HG03378 (cell line): Measurements from ENCODE around the gene GNG7.
"Not testable (repeated sequence)": the region's sequence is repeated elsewhere in the genome, so short reads cannot be mapped to it uniquely, and the experiment has no call there.

Experiments used
- ATAC-seq: cut with Tn5 transposase; IDR thresholded peaks from one replicate; pipeline ENCODE4 v1.9.1; 2021; ENCODE audit warnings: mild to moderate bottlenecking, moderate library complexity; ENCODE audit not compliant: unreplicated experiment

Gene GNG7

DNA sequence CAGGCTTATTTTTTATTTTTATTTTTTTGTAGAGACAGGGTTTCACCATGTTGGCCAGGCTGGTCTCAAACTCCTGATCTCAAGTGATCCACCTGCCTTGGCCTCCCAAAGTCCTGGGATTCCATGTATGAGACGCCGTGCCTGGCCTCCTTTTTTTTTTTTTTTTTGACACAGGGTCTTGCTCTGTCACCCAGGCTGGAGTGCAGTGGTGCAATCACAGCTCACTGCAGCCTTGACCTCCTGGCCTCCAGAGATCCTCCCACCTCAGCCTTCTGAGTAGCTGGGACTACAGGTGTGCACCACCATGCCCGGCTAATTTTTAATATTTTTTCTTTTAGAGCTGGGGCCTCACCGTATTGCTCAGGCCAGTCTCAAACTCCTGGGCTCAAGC is 159.4 kb downstream of the GNG7 start:
- ATAC-seq = not testable (repeated sequence)

DNA sequence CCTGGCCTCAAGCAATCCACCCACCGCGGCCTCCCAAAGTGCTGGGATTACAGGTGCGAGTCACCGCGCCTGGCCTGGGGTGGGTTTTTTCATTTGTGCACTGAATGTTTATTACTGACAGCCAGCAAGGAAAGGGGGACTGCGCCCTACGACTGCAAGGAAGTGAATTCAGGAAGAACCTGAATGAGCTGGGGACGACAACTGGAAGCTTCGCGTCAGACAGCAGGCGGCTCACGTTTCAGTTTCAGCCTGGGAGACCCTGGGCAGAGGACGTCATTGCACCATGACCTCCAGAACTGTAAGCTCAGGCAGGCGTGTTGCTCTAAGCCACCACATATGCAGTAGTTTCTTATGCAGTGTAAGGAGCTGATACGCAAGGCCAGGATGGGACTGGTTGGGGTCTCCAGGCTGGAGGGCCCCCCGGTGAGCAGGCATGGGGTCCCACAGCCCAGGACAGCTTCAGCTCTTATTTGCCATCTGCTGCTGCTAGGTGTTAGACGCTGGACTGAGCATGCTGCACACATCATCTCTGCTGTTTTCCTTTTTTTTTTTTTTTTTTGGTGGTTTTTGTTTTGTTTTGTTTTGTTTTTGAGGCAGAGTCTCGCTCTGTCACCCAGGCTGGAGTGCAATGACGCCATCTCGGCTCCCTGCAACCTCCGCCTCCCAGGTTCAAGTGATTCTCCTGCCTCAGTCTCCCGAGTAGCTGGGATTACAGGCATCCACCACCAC is 160.0 kb downstream of the GNG7 start:
- no peak for ATAC-seq

DNA sequence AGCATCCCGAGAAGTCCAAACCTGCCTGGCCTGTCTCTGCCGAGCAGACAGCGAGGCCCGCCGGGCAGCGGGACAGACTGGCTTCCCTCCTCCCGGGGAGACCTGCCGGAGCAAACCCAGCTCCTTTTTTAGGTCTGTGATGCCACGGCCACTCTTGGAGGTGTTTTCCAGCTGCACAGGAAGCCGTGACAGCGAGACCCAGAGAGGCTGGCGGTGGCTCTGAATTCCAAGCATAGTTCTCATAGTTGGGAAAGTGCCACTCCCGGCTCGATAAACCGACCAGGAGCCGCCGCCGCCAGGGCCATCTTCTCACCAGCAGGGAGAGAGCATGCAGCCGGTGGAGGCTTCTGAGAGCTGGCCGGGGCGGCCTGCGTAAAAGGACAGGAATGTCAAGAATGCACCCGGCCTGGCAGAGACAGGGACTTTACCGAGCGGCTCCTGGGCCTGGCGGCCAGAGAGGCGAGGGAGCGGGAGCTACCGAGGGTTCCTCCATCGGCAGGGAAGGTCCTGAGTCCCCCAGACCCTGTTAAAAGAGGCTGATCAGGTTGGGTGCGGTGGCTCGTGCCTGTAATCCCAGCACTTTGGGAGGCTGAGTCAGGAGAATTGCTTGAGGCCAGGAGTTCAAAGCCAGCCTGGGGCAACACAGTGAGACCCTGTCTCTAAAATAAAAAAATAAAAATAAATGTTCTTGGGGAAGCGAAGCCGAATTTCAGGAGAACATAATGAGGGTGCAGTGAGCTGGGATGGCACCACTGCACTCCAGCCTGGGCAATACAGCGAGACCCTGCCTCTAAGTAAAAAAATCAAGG is 161.6 kb downstream of the GNG7 start:
- no peak for ATAC-seq

DNA sequence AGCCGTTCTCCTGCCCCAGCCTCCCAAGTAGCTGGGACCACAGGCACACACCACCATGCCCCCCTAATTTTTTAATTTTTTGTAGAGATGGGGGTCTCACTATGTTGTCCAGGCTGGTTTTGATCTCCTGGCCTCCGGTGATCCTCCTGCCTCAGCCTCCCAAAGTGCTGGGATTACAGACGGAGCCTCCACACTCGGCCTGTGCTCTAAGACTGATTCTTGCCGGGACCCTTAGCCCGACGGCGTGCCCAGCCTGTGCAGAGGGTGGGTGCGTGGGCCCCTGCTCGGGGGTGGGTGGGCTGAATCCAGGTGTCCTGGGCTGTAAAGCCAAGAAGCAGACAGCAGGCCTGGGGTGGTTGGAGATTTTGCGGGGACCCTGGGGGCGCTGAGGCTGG is 162.2 kb downstream of the GNG7 start:
- ATAC-seq = no peak

DNA sequence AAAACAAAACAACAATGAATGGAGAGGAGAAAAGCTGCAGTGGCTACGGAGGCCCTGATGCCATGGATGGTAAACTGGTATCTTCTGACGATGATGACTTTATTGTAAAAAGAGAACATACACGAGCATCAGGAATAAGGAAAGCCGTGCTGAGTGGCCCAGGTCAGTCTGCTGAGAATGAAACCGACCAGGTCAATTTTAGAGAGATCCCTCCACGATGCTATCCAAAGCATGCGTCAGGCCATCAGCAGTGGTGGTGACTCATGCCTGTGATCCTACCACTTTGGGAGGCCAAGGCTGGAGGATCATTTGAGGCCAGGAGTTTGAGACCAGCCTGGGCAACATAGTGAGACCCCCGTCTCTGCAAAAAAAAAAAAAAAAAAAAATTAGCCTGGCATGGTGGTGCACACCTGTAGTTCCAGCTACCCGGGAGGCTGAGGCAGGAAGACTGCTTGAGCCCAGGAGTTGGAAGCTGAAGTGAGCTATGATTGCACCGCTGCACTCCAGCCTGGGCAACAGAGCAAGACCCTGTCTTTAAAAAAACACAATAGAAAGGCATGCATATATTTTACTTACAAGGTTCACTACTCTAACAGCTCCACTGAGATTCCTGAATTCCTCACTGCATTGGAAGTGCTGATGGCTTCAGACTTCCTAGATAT is 164.3 kb downstream of the GNG7 start:
- no peak for ATAC-seq

DNA sequence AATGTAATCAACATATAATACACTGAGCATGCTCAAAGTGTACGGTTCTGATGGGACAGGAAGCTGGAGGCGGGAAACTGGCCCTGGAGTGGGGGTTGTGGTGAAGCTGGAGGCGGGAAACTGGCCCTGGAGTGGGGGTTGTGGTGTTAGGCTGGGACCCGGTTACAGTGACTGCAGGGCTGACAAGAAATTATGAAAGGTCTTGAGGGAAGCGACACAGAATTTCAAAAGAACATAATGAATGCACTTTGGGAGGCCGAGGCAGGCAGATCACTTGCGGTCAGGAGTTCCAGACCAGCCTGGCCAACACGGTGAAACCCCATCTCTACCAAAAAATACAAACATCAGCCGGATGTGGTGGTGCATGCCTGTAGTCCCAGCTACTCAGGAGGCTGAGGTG is 164.9 kb downstream of the GNG7 start:
- ATAC-seq = not testable (repeated sequence)

DNA sequence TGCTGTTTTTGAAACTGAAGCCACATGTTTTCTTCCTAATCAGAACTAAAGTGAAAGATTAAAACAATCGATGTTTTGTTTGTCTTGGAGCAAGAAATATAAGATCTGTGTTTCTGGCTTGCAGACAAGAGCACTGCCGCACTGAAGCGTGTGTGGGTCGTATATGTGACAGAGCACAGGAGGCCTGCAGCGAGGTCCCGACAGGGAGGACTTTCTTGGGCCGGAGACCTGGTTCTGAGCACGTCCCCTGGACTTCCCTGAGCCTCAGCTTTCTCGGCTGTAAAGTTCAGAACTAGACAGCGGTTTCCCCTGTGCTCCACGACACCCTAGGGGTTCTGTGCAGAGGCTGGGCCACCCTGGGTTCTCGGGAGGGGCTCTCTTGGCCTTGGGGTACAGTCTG is 166.0 kb downstream of the GNG7 start:
- no peak for ATAC-seq

DNA sequence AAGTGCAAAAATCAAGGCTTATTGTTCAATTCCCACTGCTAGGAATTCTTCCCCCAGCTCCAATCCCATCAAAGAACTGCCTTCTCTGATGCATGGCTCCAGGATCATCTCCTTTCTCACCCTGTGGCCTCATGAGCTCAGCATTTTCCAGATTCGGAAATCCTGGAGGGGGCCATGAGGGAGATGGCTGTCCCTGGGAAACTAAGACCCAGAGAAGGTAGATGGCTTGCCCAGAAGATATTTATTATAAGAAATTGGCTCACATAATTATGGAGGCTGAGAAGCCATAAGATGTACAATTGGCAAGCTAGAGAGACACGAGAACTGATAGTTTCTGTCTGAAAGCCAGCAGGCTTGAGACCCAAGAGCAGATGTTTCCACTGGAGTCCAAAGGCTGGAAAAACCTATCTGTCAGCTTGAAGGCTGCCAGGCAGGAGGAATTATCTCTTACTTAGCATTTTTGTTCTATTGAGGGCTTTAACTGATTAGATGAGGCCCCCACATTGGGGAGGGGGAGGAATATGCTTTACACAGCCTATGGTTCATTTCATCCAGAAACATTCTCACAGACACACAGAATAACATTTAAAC is 168.0 kb downstream of the GNG7 start:
- ATAC-seq = no peak

DNA sequence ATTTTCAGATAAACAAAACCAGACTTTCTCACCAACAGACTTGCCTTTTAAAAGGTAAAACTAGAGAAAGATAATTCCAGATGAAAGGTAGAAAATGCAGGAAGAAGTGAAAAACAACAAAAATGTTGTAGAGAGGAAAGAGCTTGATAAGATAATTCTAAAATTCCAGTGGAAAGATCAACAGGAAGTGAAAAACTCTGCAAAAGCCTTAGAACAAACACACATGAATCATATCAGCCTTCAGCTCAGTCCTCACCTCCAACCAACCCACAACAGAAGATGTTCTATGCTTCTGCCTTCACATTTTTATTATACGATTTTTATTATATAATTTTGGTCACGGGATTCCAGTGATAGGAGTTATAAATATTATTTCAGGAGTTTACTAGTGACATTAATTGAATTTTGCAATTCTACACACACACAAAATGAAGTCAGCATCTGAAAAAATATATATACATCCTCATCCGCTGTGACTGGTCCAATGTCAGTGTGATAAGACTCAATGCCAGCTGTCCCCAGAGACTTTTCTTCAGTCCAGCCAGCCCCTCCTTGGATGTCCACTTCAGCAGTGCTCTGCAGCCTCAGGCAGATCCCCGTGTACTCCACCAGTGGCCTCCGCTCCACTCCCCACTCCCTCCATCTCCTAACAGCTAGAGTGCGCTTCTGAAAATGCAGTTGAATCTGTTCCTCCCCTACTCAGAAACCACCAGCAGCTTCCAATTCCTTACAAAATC is 168.6 kb downstream of the GNG7 start:
- no peak for ATAC-seq

DNA sequence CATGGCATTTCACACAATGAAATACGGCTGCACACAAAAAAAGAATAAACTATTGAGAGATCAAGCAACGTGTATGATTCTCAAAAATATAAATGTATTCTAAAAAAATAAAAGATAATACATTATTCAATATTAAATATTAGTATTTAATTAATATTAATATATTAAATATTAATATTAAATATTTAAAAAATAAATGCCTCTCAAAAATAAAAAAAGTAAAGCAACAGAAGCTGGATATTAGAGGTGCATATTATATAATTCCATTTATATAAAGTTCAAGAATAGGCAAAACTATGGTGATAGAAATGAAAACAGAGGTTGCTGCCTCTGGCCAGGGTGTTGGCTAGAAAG is 169.4 kb downstream of the GNG7 start:
- no peak for ATAC-seq

DNA sequence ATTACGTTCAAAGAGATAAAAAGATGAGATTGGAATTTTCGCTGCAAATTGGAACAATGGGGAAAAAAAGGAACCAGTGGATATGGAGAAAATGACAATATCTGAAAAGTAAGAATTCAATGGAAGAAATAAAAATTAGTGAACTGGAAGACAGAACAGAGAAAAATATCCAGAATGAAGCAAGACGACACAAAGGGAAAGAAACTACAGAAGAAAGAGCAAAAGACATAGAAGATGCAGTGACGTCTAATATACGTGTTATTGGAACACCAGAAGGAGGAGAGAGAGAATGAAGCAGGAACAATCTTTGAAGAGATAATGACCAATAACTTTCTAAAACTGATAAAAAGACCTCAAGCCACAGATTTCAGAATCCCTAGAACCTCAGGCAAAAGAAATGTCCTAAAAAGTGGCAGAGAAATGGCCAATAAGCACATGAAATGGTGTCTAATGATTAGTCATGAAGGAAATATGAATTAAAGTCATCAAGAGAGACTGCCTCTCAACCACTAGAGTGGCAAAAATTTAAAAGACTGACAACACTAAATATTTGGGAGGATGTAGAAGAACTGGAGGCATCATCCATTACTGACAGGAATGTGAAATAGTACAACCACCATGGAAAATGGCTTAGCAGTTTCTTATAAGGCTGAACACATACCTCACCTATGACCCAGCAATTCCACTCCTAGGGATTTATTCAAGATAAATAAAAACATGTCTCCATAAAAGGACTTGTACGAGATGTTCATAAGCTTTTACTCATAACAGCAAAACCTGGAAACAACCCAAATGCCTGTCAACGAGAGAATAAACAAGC is 170.0 kb downstream of the GNG7 start:
- no peak for ATAC-seq

DNA sequence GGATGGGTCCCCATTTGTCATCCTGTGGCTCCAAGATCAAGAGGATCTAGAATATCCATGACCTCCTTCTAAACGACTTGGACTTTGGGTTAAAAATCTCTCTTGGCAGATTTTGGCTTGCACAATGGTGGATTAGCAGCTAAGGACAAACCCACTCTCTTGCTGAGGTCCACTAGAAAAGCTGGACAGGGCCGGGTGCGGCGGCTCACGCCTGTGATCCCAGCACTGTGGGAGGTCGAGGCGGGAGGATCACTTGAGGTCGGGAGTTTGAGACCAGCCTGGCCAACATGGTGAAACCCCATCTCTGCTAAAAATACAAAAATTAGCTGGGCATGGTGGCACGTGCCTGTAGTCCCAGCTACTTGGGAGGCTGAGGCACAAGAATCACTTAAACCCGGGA is 172.6 kb downstream of the GNG7 start:
- not testable (repeated sequence) for ATAC-seq

DNA sequence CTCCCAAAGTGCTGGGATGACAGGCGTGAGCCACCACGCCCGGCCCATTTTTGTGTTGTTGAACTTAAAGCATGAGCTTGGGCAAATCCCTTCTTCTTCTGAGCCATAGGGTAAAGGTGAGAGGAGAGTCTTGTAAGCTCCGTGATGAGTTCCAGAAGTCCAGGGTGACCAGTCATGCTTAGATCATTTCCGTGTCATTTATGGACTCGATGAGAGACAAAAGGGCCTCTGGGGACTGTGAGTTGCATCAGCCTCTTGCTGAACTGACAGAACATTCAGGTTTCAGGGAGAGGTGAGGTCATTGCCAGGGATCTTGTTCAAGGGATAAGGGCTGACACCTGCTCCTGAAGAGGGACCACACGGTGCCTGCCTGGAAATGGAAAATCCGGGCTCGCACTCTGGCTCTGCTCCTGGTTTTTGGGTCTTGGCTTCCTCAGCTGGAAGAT is 173.0 kb downstream of the GNG7 start:
- no peak for ATAC-seq

DNA sequence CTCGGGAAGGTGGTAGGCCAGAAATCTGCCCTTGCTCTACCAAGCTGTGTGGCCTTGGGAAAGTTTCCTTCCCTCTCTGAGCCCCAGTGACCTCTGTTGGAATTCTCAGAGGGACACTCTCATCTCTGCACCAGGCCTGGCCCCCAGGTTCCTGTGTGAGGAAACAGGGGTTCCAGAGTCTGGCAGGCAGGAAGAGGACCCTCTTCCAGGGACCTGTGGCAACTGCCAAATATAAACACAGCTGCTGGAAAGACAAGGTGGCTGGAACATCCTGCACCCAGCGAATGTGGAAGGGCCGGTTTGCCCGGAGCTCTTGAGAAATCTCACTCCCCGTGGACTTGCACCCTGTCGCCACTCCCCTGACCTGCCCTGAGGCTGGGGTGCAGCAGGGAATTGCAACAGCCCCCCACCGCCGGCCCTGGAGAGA is 173.8 kb downstream of the GNG7 start:
- no peak for ATAC-seq

DNA sequence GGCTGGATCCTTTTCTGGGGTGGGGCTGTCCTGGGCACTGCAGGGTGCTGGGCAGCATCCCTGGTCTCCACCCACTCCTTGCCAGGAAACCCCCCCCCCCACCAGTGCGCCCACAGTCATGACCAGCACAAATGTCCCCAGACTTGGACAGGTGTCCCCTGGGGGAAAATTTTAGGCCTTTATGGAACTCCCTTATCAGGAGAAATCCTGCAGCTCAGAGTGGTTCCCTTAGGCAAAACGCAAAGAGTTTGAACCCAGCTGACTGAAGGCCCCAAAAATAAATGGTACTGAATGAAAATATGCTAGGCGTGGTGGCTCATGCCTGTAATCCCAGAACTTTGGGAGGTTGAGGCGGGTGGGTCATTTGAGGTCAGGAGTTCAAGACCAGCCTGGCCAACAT is 174.8 kb downstream of the GNG7 start:
- no peak for ATAC-seq

DNA sequence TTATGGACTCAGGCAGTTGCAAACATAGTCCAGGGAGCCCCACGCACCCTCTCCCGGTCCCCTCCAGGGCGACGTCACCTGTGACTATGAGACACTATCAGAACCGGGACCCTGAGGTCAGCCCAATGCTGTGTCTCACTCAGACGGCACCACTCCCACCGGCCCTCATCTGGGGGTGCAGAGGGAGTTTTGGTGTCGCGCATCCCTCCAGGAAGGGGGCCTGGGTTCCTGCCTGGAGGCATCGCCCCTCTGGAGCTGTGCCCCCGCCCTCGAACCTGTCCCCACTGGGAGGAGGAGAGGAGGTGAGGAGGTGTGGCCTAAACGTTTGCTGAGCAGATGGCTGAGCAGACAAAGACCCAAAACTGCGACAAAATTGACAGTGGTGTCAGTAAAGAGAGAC is 175.3 kb downstream of the GNG7 start:
- ATAC-seq = no peak

DNA sequence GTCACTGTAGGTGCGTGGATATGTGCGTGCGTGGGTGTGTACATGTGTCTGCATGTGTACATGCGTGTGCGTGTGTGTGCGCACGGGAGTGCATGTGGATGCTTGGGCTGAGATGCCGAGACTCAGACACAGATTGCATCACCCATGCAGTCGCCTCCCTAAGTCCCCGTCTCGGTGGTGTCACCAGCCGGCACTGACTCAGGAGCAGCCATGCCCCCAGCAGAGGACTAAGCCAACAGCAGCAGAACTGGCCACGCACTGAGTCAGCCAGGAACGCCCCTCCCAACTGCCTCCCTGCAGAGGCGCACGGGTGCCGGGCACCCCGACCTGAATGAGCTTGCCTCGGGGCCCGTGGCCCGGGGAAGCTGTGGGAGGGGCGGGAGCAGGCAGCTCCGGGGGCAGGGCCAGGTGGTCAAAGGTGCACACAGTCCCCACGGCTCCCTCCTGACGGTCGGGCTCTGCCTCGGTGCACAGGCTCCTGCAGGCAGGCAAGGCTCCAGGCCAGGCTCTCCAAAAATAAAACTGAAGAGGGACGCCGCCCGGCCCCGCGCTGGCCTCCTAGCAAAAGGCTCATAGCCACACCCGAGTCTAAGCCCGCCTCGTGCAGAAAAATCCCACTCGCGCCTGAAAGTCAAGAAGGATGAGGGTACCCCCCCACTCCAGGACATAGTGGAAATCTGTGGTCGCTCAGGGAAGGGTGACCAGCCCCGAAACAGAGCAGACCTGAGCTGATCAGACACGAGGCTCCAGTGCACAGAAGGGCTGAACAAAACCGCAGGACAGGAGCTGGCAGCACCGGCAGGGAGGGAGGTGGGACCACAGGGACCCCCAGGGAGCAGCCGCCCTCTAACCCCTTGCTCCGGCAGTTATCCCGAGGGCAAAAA is 177.4 kb downstream of the GNG7 start:
- ATAC-seq = no peak

DNA sequence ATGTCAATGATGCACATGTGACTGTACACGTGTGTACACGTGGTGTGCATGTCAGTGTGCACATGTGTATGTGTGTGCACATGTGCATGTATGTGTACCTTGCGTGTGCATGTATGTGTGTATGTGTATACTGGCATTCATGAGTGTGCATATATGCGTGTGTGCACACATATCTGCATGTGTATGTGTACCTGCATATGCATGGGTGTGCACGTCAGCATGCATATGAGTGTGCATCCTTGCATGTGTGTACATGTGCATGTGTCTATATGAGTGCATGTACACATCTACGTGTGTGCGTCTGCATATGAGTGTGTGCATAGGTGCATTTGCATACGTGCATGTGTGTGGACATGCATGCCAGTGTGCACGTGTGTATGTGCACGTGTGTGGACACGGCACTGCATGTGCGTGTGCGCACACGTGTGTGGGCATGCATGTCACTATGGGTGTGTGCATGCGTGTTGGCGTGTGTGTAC is 178.1 kb downstream of the GNG7 start:
- no peak for ATAC-seq
